HCT116 (cell line): Measurements from ENCODE around the gene TMEM132D. TPM values are rescaled to one million over a fixed set of nuclear protein-coding genes. Genes with fewer than 3 reads are reported as not detected.

Source experiments
- ATAC-seq: fragments of 200-7000 bp; cut with Tn5 transposase; 2 replicates; pipeline ENCODE4 v1.9.1; 2020; ENCODE audit warnings: mild to moderate bottlenecking, moderate library complexity
- BruUV-seq: library from RNA; stranded (reverse); fragments of 400-500 nt; replicated peaks from 2 replicates; lab custom pipeline; 2021; lab: Mats Ljungman, UMichigan
- CTCF ChIA-PET: fragments of 300-600 bp; sonication (Branson Sonifier 250); formaldehyde crosslinking; loops from one replicate; lab custom pipeline; 2021; ENCODE audit warnings: antibody characterized with exemption; lab: Charles Lee
- POLR2A ChIA-PET: fragments of 300-600, 350-600 bp; sonication (Branson Sonifier 250); formaldehyde crosslinking; loops from one replicate; lab custom pipeline; 2021; ENCODE audit warnings: antibody characterized with exemption; lab: Charles Lee
- RAD21 ChIA-PET, 2 experiments: fragments of 300-600 bp; sonication (Branson Sonifier 250); formaldehyde crosslinking; loops; one replicate each; lab custom pipeline; 2023; ENCODE audit warnings: low total read pairs in 2 of 2; ENCODE audit not compliant: uncharacterized antibody in 2 of 2, unreplicated experiment in 2 of 2, low non-redundant PET in 1 of 2; lab: Charles Lee
- DNase-seq: peaks from one replicate; pipeline ENCODE4 v3.0.0-alpha.2; 2010; ENCODE audit warnings: low read depth, low spot score
- H2AFZ ChIP-seq: fragments of 200-600 bp; shearing (Covaris generic), sonication (generic); 2 replicates; pipeline ENCODE4 v1.6.1; 2017; ENCODE audit warnings: low read depth, mixed run types, mixed read lengths, antibody characterized with exemption, low read length; ENCODE audit not compliant: poor library complexity, severe bottlenecking
- H3K27ac ChIP-seq: 2 replicates; pipeline ENCODE4 v1.5.1; 2012; ENCODE audit warnings: low read depth, low read length
- H3K27me3 ChIP-seq: fragments of 200-600 bp; sonication (generic); 2 replicates; pipeline ENCODE4 v1.6.1; 2016; ENCODE audit warnings: mixed run types, low read length, mixed read lengths; ENCODE audit not compliant: insufficient read depth
- H3K36me3 ChIP-seq, 2 experiments: fragments of 200-500 bp in 1 of 2; fragments of 200-600 bp in 1 of 2; sonication (Bioruptor generic) in 1 of 2; sonication (generic) in 1 of 2; 2 replicates each; pipeline versions ENCODE4 v1.5.1 to v1.6.1; 2014 to 2016; ENCODE audit warnings: low read length in 2 of 2, inconsistent platforms in 1 of 2, mixed read lengths in 1 of 2, mixed run types in 1 of 2; ENCODE audit not compliant: insufficient read depth in 2 of 2, control insufficient read depth in 1 of 2
- H3K4me1 ChIP-seq, 2 experiments: fragments of 200-600 bp in 1 of 2; sonication (generic) in 1 of 2; 2 replicates each; pipeline versions ENCODE4 v1.5.1 to v1.6.1; 2012 to 2017; ENCODE audit warnings: low read length in 2 of 2, inconsistent platforms in 1 of 2, mild to moderate bottlenecking in 1 of 2, mixed read lengths in 1 of 2, mixed run types in 1 of 2, moderate library complexity in 1 of 2; ENCODE audit not compliant: insufficient read depth in 2 of 2, control insufficient read depth in 1 of 2
- H3K4me2 ChIP-seq: fragments of 200-600 bp; sonication (generic); 2 replicates; pipeline ENCODE4 v1.6.1; 2017; ENCODE audit warnings: mixed run types, low read length, mixed read lengths
- H3K4me3 ChIP-seq, 2 experiments: fragments of 200-600 bp in 1 of 2; sonication (generic) in 1 of 2; replicated peaks in 1 of 2; 2 replicates each; pipeline ENCODE4 v1.5.1; 2011 to 2016; ENCODE audit warnings: low read length in 2 of 2, control low read depth in 1 of 2, low read depth in 1 of 2, mild to moderate bottlenecking in 1 of 2, mixed read lengths in 1 of 2, mixed run types in 1 of 2
- H3K79me2 ChIP-seq: fragments of 200-600 bp; sonication (generic); 2 replicates; pipeline ENCODE4 v1.6.1; 2017; ENCODE audit warnings: mild to moderate bottlenecking, mixed run types, low read length, moderate library complexity, mixed read lengths; ENCODE audit not compliant: insufficient read depth
- H3K9ac ChIP-seq: fragments of 200-600 bp; sonication (generic); 2 replicates; pipeline ENCODE4 v1.6.1; 2016; ENCODE audit warnings: low read length, mixed read lengths
- H3K9me2 ChIP-seq: fragments of 200-600 bp; sonication (generic), shearing (Covaris generic); 2 replicates; pipeline ENCODE4 v1.6.1; 2017; ENCODE audit warnings: mixed run types, mild to moderate bottlenecking, moderate library complexity; ENCODE audit not compliant: insufficient read depth
- H3K9me3 ChIP-seq, 2 experiments: fragments of 200-500 bp in 1 of 2; fragments of 200-600 bp in 1 of 2; sonication (Bioruptor generic) in 1 of 2; sonication (generic) in 1 of 2; 2 replicates each; pipeline ENCODE4 v1.6.1; 2014 to 2017; ENCODE audit warnings: low read length in 2 of 2, mixed read lengths in 2 of 2, inconsistent platforms in 1 of 2, low read depth in 1 of 2, mild to moderate bottlenecking in 1 of 2, mixed run types in 1 of 2, moderate library complexity in 1 of 2; ENCODE audit not compliant: control insufficient read depth in 1 of 2, insufficient read depth in 1 of 2
- H4K20me1 ChIP-seq: fragments of 200-600 bp; sonication (generic), shearing (Covaris generic); 2 replicates; pipeline ENCODE4 v1.6.1; 2017; ENCODE audit warnings: mixed run types, mild to moderate bottlenecking, moderate library complexity; ENCODE audit not compliant: insufficient read depth
- CEBPB ChIP-seq: IDR thresholded peaks from 2 replicates; pipeline ENCODE4 v1.6.1; 2012; ENCODE audit warnings: low read depth
- ELF1 ChIP-seq: IDR thresholded peaks from 2 replicates; pipeline ENCODE4 v1.6.1; 2012; ENCODE audit warnings: low read depth, borderline replicate concordance
- EZH2 ChIP-seq: fragments of 200-600 bp; sonication (generic); IDR thresholded peaks from 2 replicates; pipeline ENCODE4 v1.6.1; 2017; ENCODE audit warnings: antibody characterized with exemption, mixed run types
- EZH2phosphoT487 ChIP-seq: fragments of 200-600 bp; IDR thresholded peaks from 2 replicates; pipeline ENCODE4 v1.6.1; 2018; ENCODE audit warnings: antibody characterized with exemption, borderline replicate concordance
- FOSL1 ChIP-seq: IDR thresholded peaks from 2 replicates; pipeline ENCODE4 v1.6.1; 2012; ENCODE audit warnings: low read depth
- POLR2A ChIP-seq: IDR thresholded peaks from 2 replicates; pipeline ENCODE4 v1.7.0; 2011; ENCODE audit warnings: borderline replicate concordance; ENCODE audit not compliant: insufficient read depth, insufficient read length; ENCODE audit errors: extremely low read depth
- POLR2AphosphoS5 ChIP-seq: IDR thresholded peaks from 2 replicates; pipeline ENCODE4 v1.6.1; 2011; ENCODE audit warnings: mild to moderate bottlenecking, low read depth, low read length, moderate library complexity
- RAD21 ChIP-seq: IDR thresholded peaks from 2 replicates; pipeline ENCODE4 v1.6.1; 2012; ENCODE audit warnings: low read depth, mild to moderate bottlenecking
- SIN3A ChIP-seq: IDR thresholded peaks from 2 replicates; pipeline ENCODE4 v1.6.1; 2012; ENCODE audit warnings: low read depth
- SP1 ChIP-seq: IDR thresholded peaks from 2 replicates; pipeline ENCODE4 v1.6.1; 2012; ENCODE audit warnings: low read depth
- YY1 ChIP-seq: IDR thresholded peaks from 2 replicates; pipeline ENCODE4 v1.6.1; 2011; ENCODE audit warnings: low read length, low read depth, moderate library complexity, mild to moderate bottlenecking; ENCODE audit not compliant: insufficient replicate concordance; ENCODE audit errors: extremely low read depth
- ZFX ChIP-seq: fragments of 450-650 bp; IDR thresholded peaks from 2 replicates; pipeline ENCODE4 v1.6.1; 2017
- ZNF274 ChIP-seq: fragments of 200-500 bp; sonication (Bioruptor generic); IDR thresholded peaks from 2 replicates; pipeline ENCODE4 v1.6.1; 2014; ENCODE audit warnings: mild to moderate bottlenecking, low read depth, low read length, inconsistent platforms
- intact Hi-C: fragments of 100-400 bp; cut with micrococcal nuclease; formaldehyde crosslinking; loops from 2 replicates; pipeline ENCODE4 v1.10.0; 2022
- total RNA-seq: library from RNA; stranded (reverse); gene quantifications from one replicate; pipeline ENCODE4 v1.2.1, GENCODE V29; 2021; ENCODE audit not compliant: unreplicated experiment
- TF ChIP-seq, protein P1 (sequence below): IDR thresholded peaks from 2 replicates; pipeline ENCODE4 v1.6.1; 2012; ENCODE audit warnings: low read depth
- TF ChIP-seq, protein P2 (sequence below): IDR thresholded peaks from 2 replicates; pipeline ENCODE4 v1.6.1; 2011; ENCODE audit warnings: mild to moderate bottlenecking, low read length, moderate library complexity; ENCODE audit not compliant: insufficient replicate concordance; ENCODE audit errors: extremely low read depth
- TF ChIP-seq, protein P3 (sequence below): IDR thresholded peaks from 2 replicates; pipeline ENCODE4 v1.6.1; 2012

The TMEM132D gene
- total RNA-seq, 1 experiment from 2014 or later: not detected

DNA sequence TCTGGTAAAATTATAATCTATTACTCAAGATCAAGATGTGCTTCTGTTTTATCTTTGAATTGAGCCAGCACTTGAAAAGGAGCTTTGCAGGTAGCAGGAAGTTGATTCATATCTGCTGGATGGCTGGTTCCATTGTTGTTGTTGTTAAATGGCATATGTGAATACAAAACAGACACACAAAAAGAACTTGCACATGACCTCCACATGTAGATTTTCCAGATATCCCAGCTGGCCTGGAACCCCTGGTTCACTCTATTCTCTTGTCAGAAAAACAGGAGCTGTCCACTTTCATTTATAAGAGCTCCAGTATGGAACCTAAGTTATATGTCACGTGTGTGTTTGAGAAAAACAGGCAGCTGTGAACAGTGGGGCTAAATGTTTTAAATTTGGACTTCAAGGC, 273.9 kb downstream of the TMEM132D start:
- Histone ChIP-seq H3K9me3 (peaks cover 19 to 31% of the 10 kb centered on the region in 2 experiments; a peak in 2 of 4 replicates), H2AFZ (no peak overlapping the region)

More for the DNA sequence above, 273.9 kb downstream of the TMEM132D start:
- H3K9me2 ChIP-seq: no peaks in the 10 kb centered on the region
- no TSS peak for BruUV-seq
- H3K36me3 ChIP-seq: no peaks in the 10 kb centered on the region
- intact Hi-C loops: no loop called here
- H3K9ac ChIP-seq: no peak overlapping the region
- TF ChIP-seq POLR2A (no peak), CEBPB (no peak), ELF1 (no peak), EZH2 (no peak), FOSL1 (no peak), SP1 (no peak), RAD21 (no peak), SIN3A (no peak), YY1 (no peak), EZH2phosphoT487 (no peak), POLR2AphosphoS5 (no peak), ZFX (no peak), ZNF274 (no peak)
- TF ChIP-seq, protein P1, sequence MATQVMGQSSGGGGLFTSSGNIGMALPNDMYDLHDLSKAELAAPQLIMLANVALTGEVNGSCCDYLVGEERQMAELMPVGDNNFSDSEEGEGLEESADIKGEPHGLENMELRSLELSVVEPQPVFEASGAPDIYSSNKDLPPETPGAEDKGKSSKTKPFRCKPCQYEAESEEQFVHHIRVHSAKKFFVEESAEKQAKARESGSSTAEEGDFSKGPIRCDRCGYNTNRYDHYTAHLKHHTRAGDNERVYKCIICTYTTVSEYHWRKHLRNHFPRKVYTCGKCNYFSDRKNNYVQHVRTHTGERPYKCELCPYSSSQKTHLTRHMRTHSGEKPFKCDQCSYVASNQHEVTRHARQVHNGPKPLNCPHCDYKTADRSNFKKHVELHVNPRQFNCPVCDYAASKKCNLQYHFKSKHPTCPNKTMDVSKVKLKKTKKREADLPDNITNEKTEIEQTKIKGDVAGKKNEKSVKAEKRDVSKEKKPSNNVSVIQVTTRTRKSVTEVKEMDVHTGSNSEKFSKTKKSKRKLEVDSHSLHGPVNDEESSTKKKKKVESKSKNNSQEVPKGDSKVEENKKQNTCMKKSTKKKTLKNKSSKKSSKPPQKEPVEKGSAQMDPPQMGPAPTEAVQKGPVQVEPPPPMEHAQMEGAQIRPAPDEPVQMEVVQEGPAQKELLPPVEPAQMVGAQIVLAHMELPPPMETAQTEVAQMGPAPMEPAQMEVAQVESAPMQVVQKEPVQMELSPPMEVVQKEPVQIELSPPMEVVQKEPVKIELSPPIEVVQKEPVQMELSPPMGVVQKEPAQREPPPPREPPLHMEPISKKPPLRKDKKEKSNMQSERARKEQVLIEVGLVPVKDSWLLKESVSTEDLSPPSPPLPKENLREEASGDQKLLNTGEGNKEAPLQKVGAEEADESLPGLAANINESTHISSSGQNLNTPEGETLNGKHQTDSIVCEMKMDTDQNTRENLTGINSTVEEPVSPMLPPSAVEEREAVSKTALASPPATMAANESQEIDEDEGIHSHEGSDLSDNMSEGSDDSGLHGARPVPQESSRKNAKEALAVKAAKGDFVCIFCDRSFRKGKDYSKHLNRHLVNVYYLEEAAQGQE: no peak
- TF ChIP-seq, protein P2, sequence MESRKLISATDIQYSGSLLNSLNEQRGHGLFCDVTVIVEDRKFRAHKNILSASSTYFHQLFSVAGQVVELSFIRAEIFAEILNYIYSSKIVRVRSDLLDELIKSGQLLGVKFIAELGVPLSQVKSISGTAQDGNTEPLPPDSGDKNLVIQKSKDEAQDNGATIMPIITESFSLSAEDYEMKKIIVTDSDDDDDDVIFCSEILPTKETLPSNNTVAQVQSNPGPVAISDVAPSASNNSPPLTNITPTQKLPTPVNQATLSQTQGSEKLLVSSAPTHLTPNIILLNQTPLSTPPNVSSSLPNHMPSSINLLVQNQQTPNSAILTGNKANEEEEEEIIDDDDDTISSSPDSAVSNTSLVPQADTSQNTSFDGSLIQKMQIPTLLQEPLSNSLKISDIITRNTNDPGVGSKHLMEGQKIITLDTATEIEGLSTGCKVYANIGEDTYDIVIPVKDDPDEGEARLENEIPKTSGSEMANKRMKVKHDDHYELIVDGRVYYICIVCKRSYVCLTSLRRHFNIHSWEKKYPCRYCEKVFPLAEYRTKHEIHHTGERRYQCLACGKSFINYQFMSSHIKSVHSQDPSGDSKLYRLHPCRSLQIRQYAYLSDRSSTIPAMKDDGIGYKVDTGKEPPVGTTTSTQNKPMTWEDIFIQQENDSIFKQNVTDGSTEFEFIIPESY: no peak
- TF ChIP-seq, protein P3, sequence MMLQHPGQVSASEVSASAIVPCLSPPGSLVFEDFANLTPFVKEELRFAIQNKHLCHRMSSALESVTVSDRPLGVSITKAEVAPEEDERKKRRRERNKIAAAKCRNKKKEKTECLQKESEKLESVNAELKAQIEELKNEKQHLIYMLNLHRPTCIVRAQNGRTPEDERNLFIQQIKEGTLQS: no peak
- no peaks in the 10 kb centered on the region for H3K79me2 ChIP-seq
- no peaks in the 10 kb centered on the region for H3K27me3 ChIP-seq
- no peak for DNase-seq
- no peak for ATAC-seq
- ChIA-PET CTCF (no interaction called here), POLR2A (no interaction called here), RAD21 (no interaction called here)
- no peak overlapping the region for H3K4me2 ChIP-seq
- no peak overlapping the region for H3K4me3 ChIP-seq
- H4K20me1 ChIP-seq: no peaks in the 10 kb centered on the region
- no peak overlapping the region for H3K27ac ChIP-seq
- H3K4me1 ChIP-seq: no peaks in the 10 kb centered on the region
